GM12878 (cell line): ENCODE data around the gene REEP2. TPM values are rescaled to one million over a fixed set of nuclear protein-coding genes. Genes with fewer than 3 reads are reported as not detected.

Experiments used
- ATAC-seq: fragments of 200-7000 bp; cut with Tn5 transposase; 3 replicates; pipeline ENCODE4 v1.9.1; 2020; ENCODE audit warnings: mild to moderate bottlenecking, moderate library complexity
- BruUV-seq: library from RNA; stranded (reverse); fragments of 400-500 nt; replicated peaks from 2 replicates; lab custom pipeline; 2021; lab: Mats Ljungman, UMichigan
- CTCF ChIA-PET: fragments of 300-600 bp; sonication (Branson Sonifier 250); formaldehyde crosslinking; extraction: SDS; loops from one replicate; lab custom pipeline; 2021; ENCODE audit warnings: inconsistent platforms; lab: Yijun Ruan, JAX
- POLR2A ChIA-PET: fragments of 350-600 bp; formaldehyde crosslinking; extraction: SDS; loops from one replicate; lab custom pipeline; 2021; ENCODE audit warnings: inconsistent platforms; lab: Charles Lee
- RAD21 ChIA-PET: fragments of 300-600 bp; sonication (Branson Sonifier 250); formaldehyde crosslinking; loops from one replicate; lab custom pipeline; 2023; ENCODE audit warnings: antibody characterized with exemption; ENCODE audit not compliant: unreplicated experiment; lab: Charles Lee
- SMC1A ChIA-PET: fragments of 300-600 bp; sonication (Branson Sonifier 250); formaldehyde crosslinking; loops from one replicate; lab custom pipeline; 2023; ENCODE audit not compliant: unreplicated experiment, uncharacterized antibody; lab: Charles Lee
- DNase-seq: peaks from one replicate; pipeline ENCODE4 v3.0.0-alpha.2; 2011; ENCODE audit warnings: low read depth, low spot score
- FAIRE-seq: peaks from 3 replicates; lab custom pipeline; 2011; peaks lifted over from hg19 to GRCh38; lab: Jason Lieb, UNC
- H2AFZ ChIP-seq: 2 replicates; pipeline ENCODE4 v1.6.0; 2011; ENCODE audit warnings: low read depth, low read length, control low read depth; ENCODE audit not compliant: control insufficient read depth
- H3K27ac ChIP-seq: 2 replicates; pipeline ENCODE4 v1.5.1; 2011; ENCODE audit warnings: control low read depth; ENCODE audit not compliant: control insufficient read depth, insufficient read depth
- H3K27me3 ChIP-seq, 2 experiments: replicated peaks in 1 of 2; 2 replicates each; pipeline versions ENCODE4 v1.6.0 to v1.6.1; 2011; ENCODE audit warnings: low read length in 1 of 2; ENCODE audit not compliant: control insufficient read depth in 2 of 2, insufficient read depth in 2 of 2
- H3K36me3 ChIP-seq, 2 experiments: 2 replicates each; pipeline ENCODE4 v1.5.1; 2011; ENCODE audit warnings: low read length in 1 of 2; ENCODE audit not compliant: control insufficient read depth in 2 of 2, insufficient read depth in 2 of 2
- H3K4me1 ChIP-seq: 2 replicates; pipeline ENCODE4 v1.6.1; 2011; ENCODE audit warnings: mild to moderate bottlenecking, low read length, moderate library complexity, mixed read lengths; ENCODE audit not compliant: control insufficient read depth, insufficient read depth
- H3K4me2 ChIP-seq: 2 replicates; pipeline ENCODE4 v1.6.0; 2011; ENCODE audit warnings: control low read depth; ENCODE audit not compliant: control insufficient read depth, insufficient read depth
- H3K4me3 ChIP-seq: fragments of 200-600 bp; sonication (generic); 2 replicates; pipeline ENCODE4 v1.5.1; 2016
- H3K79me2 ChIP-seq: 2 replicates; pipeline ENCODE4 v1.6.0; 2011; ENCODE audit warnings: low read length; ENCODE audit not compliant: control insufficient read depth, insufficient read depth
- H3K9ac ChIP-seq: 2 replicates; pipeline ENCODE4 v1.8.0; 2011; ENCODE audit warnings: low read length, control low read depth, mixed read lengths; ENCODE audit not compliant: control insufficient read depth, insufficient read depth
- H3K9me3 ChIP-seq: replicated peaks from 3 replicates; pipeline ENCODE4 v1.5.1; 2011; ENCODE audit warnings: mild to moderate bottlenecking, low read length; ENCODE audit not compliant: control insufficient read depth, insufficient read depth
- H4K20me1 ChIP-seq: 2 replicates; pipeline ENCODE4 v1.6.0; 2011; ENCODE audit not compliant: control insufficient read depth, insufficient read depth
- ASH2L ChIP-seq: fragments of 300-600, 200-600 bp; sonication (generic); IDR thresholded peaks from 2 replicates; pipeline ENCODE4 v1.6.1; 2017; ENCODE audit warnings: low read depth, mild to moderate bottlenecking, borderline replicate concordance
- NFXL1 ChIP-seq: fragments of 450-650 bp; IDR thresholded peaks from 2 replicates; pipeline ENCODE4 v1.6.1; 2017; ENCODE audit warnings: antibody characterized with exemption, mild to moderate bottlenecking, borderline replicate concordance
- POU2F2 ChIP-seq: IDR thresholded peaks from 3 replicates; pipeline ENCODE4 v1.6.1; 2011; ENCODE audit warnings: low read depth, mild to moderate bottlenecking, low read length, borderline replicate concordance
- ZNF24 ChIP-seq: fragments of 450-650 bp; IDR thresholded peaks from 2 replicates; pipeline ENCODE4 v1.6.1; 2017; ENCODE audit warnings: antibody characterized with exemption, mild to moderate bottlenecking
- ZNF622 ChIP-seq: fragments of 450-650 bp; IDR thresholded peaks from 2 replicates; pipeline ENCODE4 v1.6.1; 2017; ENCODE audit warnings: mild to moderate bottlenecking, inconsistent platforms
- WGBS: methylation state at CpG from one replicate; pipeline ENCODE4 v1.1.6; 2016; ENCODE audit warnings: low lambda C conversion rate; ENCODE audit not compliant: insufficient replicate concordance, insufficient coverage; ENCODE audit errors: missing lambda C conversion rate; 5-methylcytosine and 5-hydroxymethylcytosine counted together
- in situ Hi-C: fragments of 300-500 bp; cut with MboI; formaldehyde crosslinking; loops from 9 replicates; pipeline ENCODE4 v1.14.3; 2018; ENCODE audit warnings: mixed read lengths
- intact Hi-C: fragments of 100-400 bp; cut with micrococcal nuclease; formaldehyde crosslinking; loops from one replicate; pipeline ENCODE4 v1.14.2; 2022; ENCODE audit not compliant: unreplicated experiment
- polyA plus RNA-seq, 11 experiments: library from polyadenylated mRNA; depleted of rRNA in 4 of 11; unstranded in 6 of 11; stranded (reverse) in 5 of 11; fragments of >200 nt; fragmentation: Nextera tagmentation in 4 of 11; fragmentation: Illumina TruSeq in 1 of 11; extraction: Ambion mirVana in 4 of 11; extraction: Trizol in 1 of 11; gene quantifications; 1 replicate in 1 of 11; 2 replicates in 10 of 11; pipeline versions ENCODE4 v1.2.1 to v1.2.3, GENCODE V29; 2011 to 2016; ENCODE audit warnings: inconsistent platforms in 2 of 11, missing spikeins in 2 of 11, low read depth in 1 of 11
- total RNA-seq, 4 experiments: library from RNA; depleted of rRNA in 3 of 4; stranded (reverse); fragments of >200 nt in 3 of 4; fragmentation: Illumina TruSeq in 1 of 4; extraction: Trizol in 1 of 4; gene quantifications; 2 replicates each; pipeline versions ENCODE4 v1.2.1 to v1.2.3, GENCODE V29; 2013 to 2021

REEP2 gene
- total and polyA plus RNA-seq, 10 of the 15 experiments (the other 5 are each of a cell fraction or from before 2014, with no cell fraction given) = 0.10 to 3.1 (median 2.0) TPM

- peaks cover 10 to 22% of the 10 kb centered on the region in 2 experiments; a peak in 3 of 4 replicates for H3K36me3 ChIP-seq
- ATAC-seq (no peak), FAIRE-seq (no peak), DNase-seq (no peak)
- POLR2A ChIA-PET = no interaction called here
- H3K9me3 ChIP-seq = no peaks in the 10 kb centered on the region
- H3K4me2 ChIP-seq = no peak overlapping the region
- CTCF ChIA-PET = no interaction called here
- H4K20me1 ChIP-seq = no peaks in the 10 kb centered on the region
- in situ Hi-C loops (no loop called here), intact Hi-C loops (no loop called here)
- no TSS peak for BruUV-seq
- H3K27me3 ChIP-seq = no peaks in the 10 kb centered on the region
- H3K4me1 ChIP-seq = no peaks in the 10 kb centered on the region
- no peaks in the 10 kb centered on the region for H3K79me2 ChIP-seq
- TF ChIP-seq ZNF24 = no peak
- TF ChIP-seq ZNF622 = no peak
- no peak for TF ChIP-seq POU2F2
- TF ChIP-seq NFXL1 = no peak
- H2AFZ ChIP-seq = no peak overlapping the region
- WGBS = 94% methylated on average over 9 of the region's 9 CpGs
- SMC1A ChIA-PET = interaction anchor here (1.1 kb wide), 1 partner anchor 22 kb away, joined by 3 read pairs; no protein-coding TSS in a partner anchor
- no peak overlapping the region for H3K9ac ChIP-seq
- RAD21 ChIA-PET = no interaction called here
- H3K27ac ChIP-seq = no peak overlapping the region
- H3K4me3 ChIP-seq = no peak overlapping the region
Measured at GRCh38 chr5:138391859-138392386, 46.9 kb upstream of the REEP2 start.

DNA sequence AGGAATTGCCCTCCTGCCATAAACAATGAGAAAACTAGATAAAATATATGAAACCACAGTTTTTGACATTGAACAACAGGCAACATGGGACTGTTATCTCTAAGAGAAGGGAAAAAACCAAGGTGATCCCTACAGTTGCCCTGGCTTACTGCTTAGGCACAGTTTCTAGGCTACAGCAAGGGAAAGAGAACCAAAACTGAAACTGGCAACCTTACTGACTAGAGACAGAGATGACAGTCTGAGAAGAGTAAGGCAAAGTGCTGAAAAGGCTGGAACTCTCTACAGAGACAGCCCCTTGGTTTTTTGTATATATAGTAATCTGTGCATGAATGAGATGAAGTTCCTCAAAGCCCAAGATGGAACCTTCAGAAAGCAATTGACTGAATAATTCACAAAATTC is 36.2 kb upstream of the REEP2 start:
- H3K9me3 ChIP-seq = no peaks in the 10 kb centered on the region; the same call in 2 of the 3 replicates
- in situ Hi-C loops = no loop called here
- no peaks in the 10 kb centered on the region for H3K27me3 ChIP-seq
- H3K9ac ChIP-seq = no peak overlapping the region
- no peak overlapping the region; the same call in 1 of the 2 replicates for H3K27ac ChIP-seq
- FAIRE-seq = no peak
- H3K36me3 ChIP-seq = peaks cover 10 to 16% of the 10 kb centered on the region in 2 experiments
- no peak for DNase-seq
- RAD21 ChIA-PET = no interaction called here
- H3K4me3 ChIP-seq = no peak overlapping the region
- no peak overlapping the region for H3K4me2 ChIP-seq
- intact Hi-C loops = no loop called here
- CTCF ChIA-PET = interaction anchor here (1.6 to 2.4 kb wide), 2 partner anchors 50 to 101 kb away, joined by 4 to 6 read pairs; partner anchors contain the start of gene KDM3B
- POLR2A ChIA-PET = no interaction called here
- TF ChIP-seq ASH2L = no peak
- H2AFZ ChIP-seq = no peak overlapping the region
- ATAC-seq = peak; percentile 91
- no peaks in the 10 kb centered on the region for H4K20me1 ChIP-seq
- SMC1A ChIA-PET = no interaction called here
- BruUV-seq = no TSS peak
- peaks cover 7% of the 10 kb centered on the region; the same call in 1 of the 2 replicates for H3K4me1 ChIP-seq
- no peaks in the 10 kb centered on the region for H3K79me2 ChIP-seq
